Measurements from ENCODE around the gene VPREB3.

VPREB3 gene

DNA sequence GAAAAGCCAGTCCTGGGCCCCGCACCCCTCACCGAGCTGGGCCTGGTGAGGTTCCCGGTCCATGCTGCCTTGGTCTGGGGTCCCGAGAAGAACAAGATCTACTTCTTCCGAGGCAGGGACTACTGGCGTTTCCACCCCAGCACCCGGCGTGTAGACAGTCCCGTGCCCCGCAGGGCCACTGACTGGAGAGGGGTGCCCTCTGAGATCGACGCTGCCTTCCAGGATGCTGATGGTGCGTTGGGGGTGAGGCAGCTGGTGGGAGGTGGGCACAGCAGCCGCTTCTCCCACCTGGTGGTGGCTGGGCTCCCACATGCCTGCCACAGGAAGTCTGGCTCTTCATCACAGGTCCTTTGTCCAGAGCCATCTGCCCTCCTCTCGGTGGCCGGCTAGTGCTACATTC is 28.0 kb upstream of the VPREB3 start:
- DNase-seq = no peak

DNA sequence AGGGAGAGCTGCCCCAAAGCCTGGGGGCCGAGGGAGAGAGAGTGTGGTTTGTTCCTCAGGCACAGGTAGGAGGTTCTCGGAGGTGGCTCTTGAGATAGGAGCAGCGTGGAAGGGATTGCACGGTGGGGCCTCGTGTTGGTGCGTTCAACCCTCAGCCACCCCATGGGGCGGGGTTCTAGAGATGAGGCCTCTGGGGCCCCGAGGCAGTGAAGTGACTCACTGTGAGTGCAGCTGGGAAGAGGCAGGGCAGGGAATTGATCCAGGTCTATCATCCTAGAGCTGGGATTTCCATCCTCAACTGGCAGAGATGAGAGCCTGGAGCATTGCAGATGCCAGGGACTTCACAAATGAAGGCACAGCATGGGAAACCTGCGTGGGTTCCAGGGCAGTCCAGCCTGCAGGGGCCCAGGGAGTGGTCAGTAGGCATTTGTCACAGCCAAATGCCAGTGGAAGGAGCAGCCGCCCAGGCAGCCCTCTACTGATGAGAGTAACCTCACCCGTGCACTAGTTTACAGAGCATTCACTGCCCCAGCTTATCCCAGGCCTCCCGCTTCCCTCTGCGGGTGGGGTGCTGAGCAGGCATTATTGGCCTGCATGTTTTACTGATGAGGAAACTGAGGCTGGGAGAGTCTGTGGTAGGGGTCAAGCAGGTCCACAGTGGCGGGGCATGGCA is 27.4 kb upstream of the VPREB3 start:
- DNase-seq = no peak

DNA sequence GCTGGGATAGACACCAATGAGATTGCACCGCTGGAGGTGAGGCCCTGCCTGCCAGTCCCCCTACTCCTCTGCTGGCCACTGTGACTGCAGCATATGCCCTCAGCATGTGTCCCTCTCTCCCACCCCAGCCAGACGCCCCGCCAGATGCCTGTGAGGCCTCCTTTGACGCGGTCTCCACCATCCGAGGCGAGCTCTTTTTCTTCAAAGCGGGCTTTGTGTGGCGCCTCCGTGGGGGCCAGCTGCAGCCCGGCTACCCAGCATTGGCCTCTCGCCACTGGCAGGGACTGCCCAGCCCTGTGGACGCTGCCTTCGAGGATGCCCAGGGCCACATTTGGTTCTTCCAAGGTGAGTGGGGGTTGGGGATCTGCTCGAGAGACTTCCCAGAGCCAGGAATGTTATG is 26.8 kb upstream of the VPREB3 start:
- no peak for DNase-seq

DNA sequence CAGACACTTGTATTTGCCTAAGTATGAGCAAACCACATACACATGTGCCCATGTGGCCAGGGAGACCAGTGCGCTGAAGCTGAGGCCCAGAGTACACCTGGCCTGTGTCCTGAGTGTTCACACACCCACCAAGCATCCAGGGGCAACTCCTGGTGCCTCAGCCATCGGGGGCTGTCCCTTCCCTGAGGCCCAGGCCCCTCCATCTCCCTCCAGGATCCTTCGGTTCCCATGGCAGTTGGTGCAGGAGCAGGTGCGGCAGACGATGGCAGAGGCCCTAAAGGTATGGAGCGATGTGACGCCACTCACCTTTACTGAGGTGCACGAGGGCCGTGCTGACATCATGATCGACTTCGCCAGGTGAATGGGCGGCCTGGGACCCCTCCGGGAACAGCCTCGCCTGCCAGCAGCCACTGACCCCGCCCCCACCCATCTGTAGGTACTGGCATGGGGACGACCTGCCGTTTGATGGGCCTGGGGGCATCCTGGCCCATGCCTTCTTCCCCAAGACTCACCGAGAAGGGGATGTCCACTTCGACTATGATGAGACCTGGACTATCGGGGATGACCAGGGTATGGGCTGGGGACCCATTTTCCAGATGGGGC is 26.0 kb upstream of the VPREB3 start:
- DNase-seq = no peak

DNA sequence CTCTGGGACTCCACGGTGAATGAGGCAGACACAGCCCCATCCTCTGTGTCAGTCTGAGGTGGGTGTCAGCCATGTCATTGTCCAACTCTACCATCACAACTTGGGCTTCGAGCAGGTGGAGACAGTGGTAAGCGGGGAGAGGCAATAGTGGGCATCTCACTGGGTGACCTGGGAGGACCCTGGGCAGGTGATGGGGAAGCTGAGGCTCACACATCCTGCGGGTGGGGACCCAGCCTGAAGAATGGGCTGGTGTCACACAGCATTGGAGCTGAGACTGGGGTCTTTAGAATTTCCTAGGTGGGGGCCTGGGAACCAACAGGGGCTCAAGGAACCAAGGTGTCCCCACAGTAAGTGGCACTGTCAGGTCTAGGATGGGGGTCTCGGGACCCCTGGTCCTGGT is 25.5 kb upstream of the VPREB3 start:
- no peak for DNase-seq

DNA sequence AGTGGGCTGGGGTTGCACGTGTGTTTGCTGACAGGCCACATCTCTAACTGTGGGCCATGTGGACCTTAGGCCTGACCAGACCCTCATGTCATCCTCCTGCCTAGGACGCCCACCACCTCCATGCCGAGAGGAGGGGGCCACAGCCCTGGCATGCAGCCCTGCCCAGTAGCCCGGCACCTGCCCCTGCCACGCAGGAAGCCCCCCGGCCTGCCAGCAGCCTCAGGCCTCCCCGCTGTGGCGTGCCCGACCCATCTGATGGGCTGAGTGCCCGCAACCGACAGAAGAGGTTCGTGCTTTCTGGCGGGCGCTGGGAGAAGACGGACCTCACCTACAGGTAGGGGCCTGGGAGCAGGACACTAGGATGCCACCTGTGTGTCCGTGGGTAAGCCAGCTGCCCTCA is 24.9 kb upstream of the VPREB3 start:
- no peak for DNase-seq

DNA sequence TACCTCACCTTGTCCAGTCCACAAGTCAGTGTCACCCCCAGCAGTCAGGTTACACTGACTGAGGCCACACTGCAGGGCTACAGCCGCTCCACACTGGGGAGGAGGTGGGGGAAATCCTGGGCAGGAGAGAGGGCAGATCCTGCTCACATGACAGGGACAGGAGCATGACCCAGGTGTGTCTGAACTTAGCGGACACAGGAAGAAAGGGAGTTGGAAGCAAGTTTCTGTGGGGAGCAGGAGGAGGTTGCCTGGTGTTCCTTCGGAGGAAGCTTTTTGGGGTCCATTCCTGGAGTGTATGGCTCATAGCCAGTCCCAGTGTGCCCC is 24.3 kb upstream of the VPREB3 start:
- no peak for DNase-seq

DNA sequence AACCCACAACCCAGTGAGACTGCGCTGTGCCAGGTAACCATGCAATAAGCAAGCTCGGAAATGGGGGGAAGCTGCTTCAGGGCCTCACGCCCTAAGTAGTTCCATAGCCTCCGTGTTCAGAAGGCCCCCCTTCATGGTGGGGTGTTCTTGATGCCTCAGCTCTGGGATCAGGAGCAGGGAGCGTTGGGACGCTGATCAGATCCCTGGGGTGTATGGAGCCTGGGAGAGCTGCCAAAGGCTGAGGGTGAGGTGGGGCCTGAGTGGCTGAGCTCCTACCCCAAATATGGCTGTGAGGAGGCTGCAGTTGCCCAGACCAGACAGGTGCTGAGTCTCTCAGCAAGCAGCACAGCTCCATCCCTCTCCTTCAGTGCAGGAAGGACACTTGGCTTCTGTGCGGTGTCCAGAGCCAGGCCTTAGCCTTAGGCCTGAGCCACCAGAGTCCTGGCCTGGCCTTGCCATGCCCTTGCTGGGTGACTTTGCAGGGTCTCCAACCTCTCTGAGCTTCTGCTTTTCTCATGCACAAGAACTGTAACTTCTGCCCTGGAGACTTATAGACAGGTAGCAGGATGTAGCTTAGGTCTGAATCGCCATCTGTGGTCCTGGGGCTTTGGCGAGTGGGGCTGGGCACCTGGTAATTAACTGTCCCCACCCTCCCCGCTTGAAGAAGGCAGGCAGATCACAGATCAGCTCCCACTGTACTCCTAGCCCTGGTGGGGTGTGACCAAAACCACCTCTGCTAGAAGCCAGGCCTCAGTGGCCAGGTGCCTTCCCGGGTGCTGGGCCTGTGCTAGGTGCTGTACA is 23.8 kb upstream of the VPREB3 start:
- no peak for DNase-seq

DNA sequence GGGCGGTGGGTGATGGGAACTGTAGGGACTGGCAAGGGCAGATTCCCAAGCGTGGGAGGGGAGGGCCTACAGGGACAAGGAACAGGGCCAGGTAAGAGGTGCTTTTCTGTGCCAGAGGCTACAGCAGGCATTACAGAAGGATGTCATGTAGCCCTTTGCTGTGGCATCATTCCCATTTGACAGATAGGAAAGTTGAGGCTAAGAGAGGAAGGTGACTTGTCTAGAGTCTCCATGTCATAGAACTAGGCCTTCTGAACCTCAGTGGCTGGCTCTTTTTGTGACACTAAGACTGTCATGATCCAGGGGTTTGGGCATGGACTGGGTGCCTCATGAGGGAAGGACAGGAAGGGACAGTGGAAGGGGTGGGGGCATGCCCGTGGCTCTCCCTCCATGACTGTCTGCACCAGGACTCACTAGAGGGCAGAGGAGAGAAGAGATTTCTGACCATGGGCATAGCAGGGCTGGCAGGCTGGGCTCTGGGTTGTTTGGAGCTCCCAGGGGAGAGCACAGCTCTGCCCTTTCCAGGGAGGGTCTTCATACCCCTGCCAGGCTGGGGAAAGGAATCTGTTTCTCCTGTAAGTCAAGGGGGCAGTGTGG is 21.7 kb upstream of the VPREB3 start:
- no peak for DNase-seq

DNA sequence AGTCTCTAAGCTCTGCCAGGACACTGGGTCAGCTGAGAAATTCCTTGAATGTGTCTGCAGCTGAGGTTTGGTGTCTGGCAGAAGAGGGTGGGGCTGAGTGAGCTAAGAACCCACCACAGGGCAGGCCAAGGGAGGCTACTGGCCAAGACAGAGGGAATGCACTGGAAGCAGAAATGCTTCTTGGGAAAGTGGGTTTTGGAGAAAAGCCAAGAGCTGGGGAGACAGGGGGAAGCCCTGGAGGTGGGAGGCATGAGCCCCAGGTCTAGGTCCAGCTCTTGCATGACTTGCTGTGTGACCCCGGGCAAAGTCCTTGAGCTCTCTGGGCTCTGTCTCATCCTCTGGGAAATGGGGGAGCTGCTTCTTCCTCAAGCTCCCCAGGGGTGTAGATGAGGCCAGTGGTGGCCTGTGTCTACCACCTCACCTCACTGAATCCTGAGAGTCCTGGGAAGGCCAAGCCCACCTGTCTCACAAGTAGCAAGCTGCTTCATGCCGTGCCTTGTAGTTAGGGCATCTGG is 20.8 kb upstream of the VPREB3 start:
- DNase-seq = no peak

DNA sequence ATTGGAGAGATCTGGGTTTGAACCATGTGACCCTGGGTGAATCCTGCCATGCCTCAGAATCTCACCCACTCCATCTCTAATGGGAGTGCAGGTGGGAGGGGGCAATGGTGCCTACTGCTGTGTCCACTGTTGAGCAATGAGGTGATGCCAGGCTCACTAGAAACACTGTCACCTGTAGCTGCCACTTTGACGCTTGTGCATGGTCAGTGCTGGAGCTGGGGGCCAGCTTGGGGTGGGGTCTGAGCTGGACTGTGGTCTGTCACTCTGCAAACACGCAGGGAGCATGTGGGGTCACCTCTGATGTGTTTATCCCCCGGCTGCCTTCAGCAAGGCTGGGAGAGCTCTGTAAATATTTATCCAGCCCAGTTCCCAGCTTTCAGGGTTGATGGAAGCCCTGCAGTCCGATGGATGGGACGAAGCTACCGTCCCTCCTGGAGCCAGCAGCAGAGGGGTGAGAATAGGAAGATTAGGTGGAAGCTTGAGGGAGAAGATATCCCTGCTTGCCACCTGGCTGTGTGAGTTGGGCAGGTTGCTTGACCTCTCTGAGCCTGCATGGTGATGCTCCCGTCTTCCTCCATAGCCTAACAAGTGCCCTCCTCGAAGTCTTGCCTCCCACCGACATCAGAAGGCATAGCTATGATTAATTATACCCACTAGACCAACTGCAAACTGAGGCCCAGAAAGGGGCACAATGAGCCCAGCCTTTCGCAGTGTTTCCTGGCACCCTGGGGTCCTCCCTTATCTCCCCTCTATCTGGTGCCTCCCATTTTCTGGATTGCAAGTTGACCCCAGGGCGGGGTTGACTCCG is 20.1 kb upstream of the VPREB3 start:
- DNase-seq = no peak

DNA sequence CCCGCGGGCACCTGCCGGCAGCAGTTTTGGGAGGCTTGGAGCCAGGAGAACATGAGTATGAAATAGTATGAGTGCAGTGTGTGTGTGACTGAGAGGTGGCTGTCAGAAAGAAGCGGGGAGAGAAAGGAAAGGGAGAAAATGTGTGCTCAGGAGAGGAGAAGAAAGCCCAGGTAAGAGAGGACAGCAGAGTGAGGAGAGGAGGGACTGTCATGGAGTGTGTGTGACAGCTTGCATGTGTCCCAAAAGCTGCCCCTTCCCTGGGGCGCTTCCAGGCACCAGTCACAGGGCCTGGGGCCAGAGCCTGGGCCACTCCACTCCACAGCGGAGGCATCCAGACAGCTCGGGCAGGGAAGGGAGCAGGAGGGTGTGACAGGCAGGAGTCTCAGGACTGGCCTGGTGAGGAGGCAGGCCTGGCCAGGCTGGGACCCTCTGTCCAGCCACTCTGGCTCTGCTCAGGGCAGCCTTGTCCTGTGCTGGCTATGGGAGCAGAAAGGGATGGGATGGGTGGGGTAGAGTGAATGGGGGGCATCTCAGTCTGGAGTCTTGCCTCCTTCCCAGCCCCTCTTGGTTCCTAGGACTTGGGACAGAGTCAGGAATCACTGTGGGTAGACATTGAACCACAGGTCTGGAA is 19.4 kb upstream of the VPREB3 start:
- no peak for DNase-seq

DNA sequence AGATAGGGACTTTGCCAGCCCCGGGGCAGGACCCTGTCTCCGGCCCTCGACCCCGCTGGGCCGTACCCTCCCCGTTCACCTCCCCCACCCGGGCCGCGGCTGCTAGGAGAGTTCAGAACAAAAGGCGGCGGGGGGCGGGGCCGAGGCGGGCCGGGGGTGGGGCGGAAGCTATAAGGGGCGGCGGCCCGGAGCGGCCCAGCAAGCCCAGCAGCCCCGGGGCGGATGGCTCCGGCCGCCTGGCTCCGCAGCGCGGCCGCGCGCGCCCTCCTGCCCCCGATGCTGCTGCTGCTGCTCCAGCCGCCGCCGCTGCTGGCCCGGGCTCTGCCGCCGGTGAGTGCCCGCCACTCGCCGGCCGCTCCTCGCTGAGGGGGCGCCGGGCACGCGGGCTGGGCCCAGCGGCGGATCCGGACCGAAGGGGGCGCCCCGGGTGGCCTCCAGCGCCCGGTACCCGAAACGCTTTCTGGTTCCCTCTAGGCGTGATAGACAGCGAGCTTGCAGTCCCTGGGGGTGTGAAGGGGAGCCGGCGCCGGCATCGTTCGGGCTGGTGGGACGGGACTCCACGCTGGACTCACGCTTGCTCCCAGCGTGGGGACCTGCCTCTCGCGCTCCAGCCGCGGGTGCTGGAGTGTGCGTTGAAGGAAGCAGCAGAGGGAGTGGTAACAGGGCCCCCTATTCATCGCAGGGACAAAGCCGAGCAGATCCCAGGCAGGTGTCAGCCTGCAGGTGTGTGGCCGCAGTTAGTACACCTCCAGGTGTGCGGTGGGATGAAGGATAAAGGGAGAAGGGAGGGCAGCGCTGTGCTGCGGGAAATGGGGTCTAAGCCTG is 18.6 kb upstream of the VPREB3 start, which contains the start of gene MMP11:
Gene MMP11, plus strand, starts transcription at position 201 of the 825 bp plus-strand sequence. Its CDS starts 22 bp downstream, at position 223.
- DNase-seq = peak; percentile 54

DNA sequence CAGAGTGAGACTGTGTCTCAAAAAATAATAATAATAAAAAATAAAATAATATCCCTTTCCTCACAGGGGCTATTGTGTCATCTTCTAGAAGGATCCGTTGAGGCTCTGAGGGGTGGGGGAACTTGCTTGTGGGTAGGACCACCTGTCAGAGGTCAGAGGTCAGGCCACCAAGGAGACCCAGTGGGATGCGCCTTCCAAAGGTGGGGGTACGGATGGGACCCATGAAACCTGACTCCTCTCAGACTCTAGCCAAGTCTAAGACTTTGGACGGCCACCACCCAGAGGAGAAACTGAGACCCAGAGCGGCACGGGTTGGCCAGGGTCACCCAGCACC is 18.1 kb upstream of the VPREB3 start:
- no peak for DNase-seq

DNA sequence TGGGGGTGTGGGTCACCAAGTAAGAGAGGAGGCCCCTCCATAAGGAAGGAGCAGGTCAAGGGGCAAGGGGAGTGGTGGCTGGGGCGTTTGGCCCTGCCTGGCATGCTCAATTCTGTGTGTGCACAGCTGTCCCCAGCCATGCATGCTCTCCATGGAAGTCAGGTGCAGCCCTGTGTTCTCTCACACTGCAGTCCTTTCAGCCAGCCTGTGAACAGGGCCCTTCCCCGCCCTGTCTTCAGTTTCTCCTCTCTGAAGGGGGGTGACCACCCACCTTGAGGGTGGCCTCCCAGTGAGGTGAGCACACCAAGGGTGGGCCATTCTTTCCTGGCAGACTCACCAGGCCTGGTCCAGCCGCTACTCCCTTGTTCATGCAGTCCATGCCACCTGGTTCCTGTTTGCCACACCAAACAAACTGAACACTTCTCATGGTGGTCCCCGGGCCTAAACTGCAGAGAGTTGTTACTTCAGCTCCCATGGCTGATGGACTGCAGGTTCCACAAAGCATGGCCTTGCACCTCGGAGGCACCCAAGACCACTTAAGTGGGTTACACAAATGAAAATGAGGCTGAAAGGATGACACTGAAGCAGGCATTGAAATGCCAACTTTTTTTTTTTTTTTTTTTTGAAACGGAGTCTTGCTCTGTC is 15.2 kb upstream of the VPREB3 start:
- DNase-seq = no peak

DNA sequence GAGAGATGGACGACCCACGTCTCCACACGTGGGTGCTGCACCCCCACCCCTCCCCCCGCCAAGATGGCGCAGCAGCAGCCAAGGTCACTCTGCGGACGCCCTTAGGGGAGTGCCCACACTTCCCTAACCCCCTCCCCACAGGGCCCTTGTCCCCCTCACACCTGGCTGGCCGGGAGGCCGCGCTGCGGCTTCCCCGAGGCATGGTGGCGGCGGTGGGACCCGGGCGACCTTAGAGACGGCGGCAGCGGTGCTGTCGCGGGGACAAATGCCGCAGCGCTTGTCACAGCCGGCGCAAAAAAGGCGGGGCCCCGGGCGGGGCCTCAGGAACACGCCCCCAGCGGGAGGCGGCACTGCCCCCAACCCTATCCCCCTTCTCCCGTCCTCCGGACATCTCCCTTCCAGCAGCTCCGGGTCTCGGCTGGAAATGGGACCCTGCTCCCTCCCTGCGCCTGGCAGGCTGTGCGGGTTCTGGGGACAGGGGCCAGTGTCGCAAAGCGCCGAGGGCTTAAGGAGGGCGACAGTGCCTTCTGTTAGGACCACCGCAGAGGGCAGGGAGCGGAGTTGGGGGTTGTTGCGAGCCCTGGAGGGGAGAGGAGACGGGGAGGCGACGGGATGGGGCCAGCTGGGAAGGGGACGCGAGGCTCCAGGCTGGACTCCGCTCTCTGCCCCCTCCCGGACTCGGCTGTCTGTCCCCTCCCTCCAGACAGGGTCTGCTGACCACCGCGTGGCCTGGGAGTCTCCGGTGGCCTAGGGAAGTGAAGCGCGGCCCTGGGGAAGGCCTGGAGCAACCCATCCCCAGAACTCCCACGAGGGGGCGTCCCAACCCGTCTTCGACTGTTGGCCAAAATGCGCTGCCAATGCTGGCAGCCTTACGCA is 13.7 kb upstream of the VPREB3 start, which contains the start of gene CHCHD10:
Gene CHCHD10, minus strand, starts transcription at position 300 of the 876 bp plus-strand sequence. Its CDS starts 98 bp downstream, at position 202.
- peak; percentile 70 for DNase-seq

DNA sequence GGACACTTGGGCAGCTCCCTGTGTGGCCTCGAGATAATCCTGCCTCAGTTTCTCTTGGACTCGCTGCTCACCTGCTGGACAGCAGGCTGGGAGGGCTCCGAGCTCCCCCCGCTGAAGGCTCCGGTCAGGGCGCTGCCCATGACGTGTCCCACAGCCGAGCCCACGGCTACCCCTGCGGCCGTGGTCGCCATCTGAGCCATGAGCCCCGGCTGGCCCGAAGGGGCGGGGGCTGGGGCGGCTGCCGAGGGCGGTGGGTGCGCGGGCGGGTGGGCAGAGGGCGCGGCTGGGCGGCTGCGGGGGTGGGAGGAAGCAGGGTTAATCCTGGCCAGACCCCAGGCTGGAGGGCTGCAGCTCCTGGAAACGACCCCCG is 13.1 kb upstream of the VPREB3 start:
- no peak for DNase-seq

DNA sequence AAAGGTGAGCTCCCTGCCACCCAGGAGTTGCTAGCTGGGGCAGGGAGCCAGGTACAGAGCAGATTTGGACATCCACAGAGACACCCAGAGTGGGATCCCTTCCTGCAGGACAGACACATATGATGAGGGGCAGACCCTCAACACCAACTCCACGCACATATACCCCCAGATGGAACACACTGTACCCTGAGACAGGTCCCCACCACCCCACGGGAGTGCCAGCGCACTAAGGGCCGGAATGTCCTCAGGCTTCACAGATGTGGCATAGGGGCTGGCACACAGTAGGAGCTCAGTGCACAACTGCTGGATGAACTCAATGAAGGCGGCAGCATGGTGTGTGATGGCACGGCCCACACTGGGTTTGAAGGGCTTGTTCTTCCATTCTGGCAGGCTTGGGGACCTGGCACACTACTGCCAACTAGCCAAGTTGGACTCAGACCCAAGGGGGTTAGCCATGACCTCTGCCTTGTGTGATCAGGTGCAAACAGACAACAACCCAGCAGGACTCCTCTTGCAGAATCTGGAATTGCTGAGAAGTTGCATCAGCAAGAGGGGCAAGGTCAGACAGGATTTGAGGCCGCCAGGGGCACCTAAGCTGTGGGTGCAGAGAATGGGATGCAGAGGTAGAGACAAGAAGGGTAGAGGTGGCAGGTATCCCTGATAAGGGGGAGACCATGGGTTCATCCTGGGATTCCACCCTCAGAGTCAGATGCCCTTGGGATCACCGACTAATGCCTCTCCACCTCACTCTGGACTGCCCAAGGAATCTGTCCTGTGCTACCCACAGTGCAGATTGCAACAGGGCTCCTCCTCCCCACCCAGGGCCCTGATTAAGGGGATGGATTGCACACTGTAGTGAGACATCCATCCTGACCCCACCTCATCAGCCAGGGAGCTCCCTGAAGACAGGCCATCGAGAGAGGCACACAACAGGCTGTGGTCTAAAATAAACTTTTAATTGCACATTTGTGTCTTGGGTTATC is 11.0 kb upstream of the VPREB3 start:
- DNase-seq = no peak

DNA sequence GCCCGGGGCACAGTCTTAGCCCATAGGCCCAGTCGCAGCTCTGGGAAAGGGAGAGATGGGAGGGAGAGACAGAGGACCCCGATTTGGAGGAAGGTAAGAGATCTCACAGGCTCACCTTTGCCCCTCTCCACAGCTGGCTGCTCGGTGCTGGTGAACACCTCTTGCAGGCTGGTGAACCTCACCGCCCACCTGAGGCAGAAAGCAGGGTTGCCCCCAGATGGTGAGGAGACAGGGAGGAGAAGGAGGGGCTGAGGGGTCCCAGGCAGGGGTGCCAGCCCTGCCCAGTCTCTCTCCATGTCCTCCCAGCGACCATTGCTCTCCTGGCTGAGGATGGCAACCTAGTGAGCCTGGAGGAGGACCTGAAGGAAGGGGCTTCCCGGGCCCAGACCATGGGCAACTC is 9.7 kb upstream of the VPREB3 start:
- no peak for DNase-seq
